ENCODE measurements around the gene HERPUD1.
"Not testable (repeated sequence)": the region's sequence is repeated elsewhere in the genome, so short reads cannot be mapped to it uniquely, and the experiment has no call there.

GRCh38 chr16:56973899-56974298 lies 42.0 kb downstream of the HERPUD1 start:
- TF ChIP-seq CTCF (IDR thresholded peaks at IDR 0.05; ENCODE audit: control extremely low read depth in 1 of 3, insufficient read depth in 1 of 3, low read depth in 1 of 3, low read length in 3 of 3); RNF2 (IDR thresholded peaks at IDR 0.05; ENCODE audit: borderline replicate concordance, low read depth, low read length, missing control alignments, poor library complexity, severe bottlenecking); CREB1 (IDR thresholded peaks at IDR 0.05); RAD21 (IDR thresholded peaks at IDR 0.05 in 1 of 2, conservative IDR thresholded peaks at IDR 0.05 in 1 of 2; ENCODE audit: low read depth in 2 of 2, low read length in 2 of 2); POLR2A (IDR thresholded peaks at IDR 0.05; ENCODE audit: control extremely low read depth in 1 of 2, low read depth in 2 of 2, low read length in 2 of 2); POLR2AphosphoS5 (IDR thresholded peaks at IDR 0.05; ENCODE audit: low read depth, low read length); CEBPB (IDR thresholded peaks at IDR 0.05; ENCODE audit: low read depth, low read length); NRF1 (IDR thresholded peaks at IDR 0.05; ENCODE audit: low read depth, low read length); TCF12 (IDR thresholded peaks at IDR 0.05; ENCODE audit: low read depth, low read length): not testable (repeated sequence)
